HG02973 (cell line): ENCODE results near the gene INPP5D.
A peak's percentile ranks its signal among the peaks of the same experiment; 100 is the strongest.
"Not testable (repeated sequence)": the region's sequence is repeated elsewhere in the genome, so short reads cannot be mapped to it uniquely, and the experiment has no call there.

ENCODE experiments used
- ATAC-seq: cut with Tn5 transposase; IDR thresholded peaks from one replicate; pipeline ENCODE4 v1.9.1; 2021; ENCODE audit warnings: moderate library complexity; ENCODE audit not compliant: unreplicated experiment

The INPP5D gene

GRCh38 chr2:233114421-233114861, 54.3 kb downstream of the INPP5D start:
- ATAC-seq = no peak

- no peak for ATAC-seq
Measured at GRCh38 chr2:233115121-233115520, 55.0 kb downstream of the INPP5D start.

DNA sequence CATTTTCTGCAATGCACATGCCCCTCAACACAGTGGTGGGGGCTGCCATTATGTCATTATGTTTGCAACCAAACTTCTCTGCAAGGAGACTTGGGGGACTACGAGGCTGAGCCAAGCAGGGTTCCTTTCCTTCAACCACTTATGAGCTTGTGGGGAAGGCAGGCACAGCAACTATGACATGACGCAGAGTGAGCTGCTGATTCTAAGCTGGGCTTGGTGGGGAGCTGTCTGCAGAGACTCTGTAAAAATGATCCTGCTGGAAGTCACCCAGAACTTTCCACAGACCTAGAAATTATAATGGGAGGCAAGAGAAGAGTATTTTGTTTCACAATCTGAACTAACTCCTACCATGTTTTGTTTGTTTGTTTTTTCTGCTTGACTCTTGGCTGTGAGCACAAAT, 55.6 kb downstream of the INPP5D start:
- no peak for ATAC-seq

DNA sequence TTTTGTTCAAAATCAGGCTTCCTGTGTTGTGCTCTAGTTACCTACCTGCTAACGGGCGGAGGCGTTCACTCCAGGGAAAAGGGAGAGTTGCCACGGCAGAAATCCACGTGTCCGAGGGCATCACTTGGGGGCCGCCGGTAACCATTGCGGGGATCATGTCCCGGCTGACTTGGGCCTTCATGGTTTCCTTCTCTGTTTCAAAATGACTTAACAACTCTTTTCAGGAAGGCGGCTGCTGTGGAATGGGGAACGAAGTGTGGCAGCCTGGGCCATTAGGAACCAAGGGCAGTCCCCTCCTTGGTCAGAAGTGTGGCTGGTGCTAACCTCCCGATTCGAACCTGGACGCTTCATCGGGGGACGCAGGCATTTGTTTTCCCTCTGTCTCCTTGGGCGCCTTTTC, 56.8 kb downstream of the INPP5D start:
- no peak for ATAC-seq

DNA sequence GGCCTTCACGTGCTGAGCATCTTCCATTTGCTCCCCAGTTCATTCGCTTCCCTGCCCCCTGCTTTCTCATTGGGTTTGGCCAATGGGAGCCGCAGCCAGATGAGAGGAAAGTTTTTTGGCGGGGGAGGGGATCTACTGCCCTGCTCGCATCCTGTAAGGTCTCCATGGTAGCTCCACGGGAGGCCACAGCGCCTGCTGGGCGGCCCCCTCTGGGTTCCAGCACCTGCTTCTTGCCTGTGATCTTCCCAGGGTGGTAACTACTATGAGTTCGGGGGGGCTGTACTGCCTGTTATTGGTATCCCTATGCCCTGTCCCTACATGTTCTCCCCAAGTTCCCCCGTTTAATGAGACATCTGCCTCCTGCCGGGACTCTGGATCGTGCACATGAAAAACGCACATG, 57.2 kb downstream of the INPP5D start:
- no peak for ATAC-seq

DNA sequence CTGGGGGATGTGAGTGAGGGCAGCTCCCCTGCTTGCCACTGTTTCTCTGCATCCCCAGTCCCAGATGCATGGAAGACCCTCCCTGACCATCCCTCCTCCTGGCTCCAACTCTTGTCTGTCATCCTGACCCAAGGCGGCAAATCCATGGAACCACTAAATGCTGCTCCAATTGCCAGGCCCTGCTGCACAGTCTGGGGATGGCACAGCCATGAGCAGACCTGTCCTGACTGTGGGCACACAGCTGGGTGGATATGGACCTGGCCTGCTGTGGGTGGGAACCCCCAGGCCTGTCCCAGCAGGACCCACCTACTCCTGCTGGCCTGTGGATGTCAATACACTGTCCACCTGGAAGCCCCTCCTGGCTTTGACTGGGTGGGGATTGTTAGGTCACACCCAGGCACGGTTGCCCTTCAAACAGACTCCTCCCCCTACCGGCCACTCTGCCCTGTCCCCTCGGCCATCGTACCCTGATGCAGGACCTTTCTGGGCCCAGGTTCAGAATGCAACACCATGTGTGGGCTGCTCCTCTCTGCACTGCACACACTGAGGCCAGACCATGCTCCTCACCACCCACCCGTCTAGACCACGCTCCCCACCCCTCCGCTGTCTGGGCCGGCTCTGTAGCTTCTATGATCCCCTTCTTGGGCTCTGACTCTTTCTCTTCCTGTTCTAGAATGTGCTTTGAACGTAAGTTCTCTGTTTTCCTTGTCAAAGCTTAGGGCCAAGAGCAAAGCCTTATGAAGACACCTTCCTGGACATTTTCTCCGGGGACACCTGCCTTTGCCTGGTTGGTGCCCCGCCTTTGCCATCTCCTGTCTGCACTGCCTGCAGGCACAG, 57.9 kb downstream of the INPP5D start:
- no peak for ATAC-seq

DNA sequence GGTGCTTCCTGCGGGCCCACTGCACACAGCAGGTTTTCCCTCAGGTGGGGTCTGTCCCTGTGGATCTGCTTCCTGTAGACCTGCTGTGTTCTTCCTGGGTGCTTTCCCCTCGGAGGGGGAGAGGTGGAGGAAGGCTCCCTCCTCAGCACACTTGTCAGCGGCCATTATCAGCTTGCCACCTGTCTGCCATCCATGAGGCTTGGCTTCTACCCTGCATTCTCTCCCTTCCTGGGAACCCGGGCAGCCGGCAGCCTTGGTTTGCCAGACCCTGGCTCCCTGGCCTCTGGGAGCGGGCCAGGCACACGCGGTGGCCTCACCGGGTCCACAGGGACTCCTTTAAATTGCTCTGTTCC, 58.5 kb downstream of the INPP5D start:
- ATAC-seq = no peak

- no peak for ATAC-seq
Measured at GRCh38 chr2:233119123-233119522, 59.0 kb downstream of the INPP5D start.

GRCh38 chr2:233119806-233120205, 59.7 kb downstream of the INPP5D start:
- no peak for ATAC-seq

- no peak for ATAC-seq
Measured at GRCh38 chr2:233120459-233120858, 60.3 kb downstream of the INPP5D start.

GRCh38 chr2:233121856-233122255, 61.7 kb downstream of the INPP5D start:
- ATAC-seq = no peak

GRCh38 chr2:233122541-233122940, 62.4 kb downstream of the INPP5D start:
- ATAC-seq = no peak

- ATAC-seq = not testable (repeated sequence)
Measured at GRCh38 chr2:233123576-233123975, 63.4 kb downstream of the INPP5D start.

GRCh38 chr2:233124421-233125080, 64.4 kb downstream of the INPP5D start:
- peak; percentile 68 for ATAC-seq

GRCh38 chr2:233125455-233126065, 65.4 kb downstream of the INPP5D start:
- no peak for ATAC-seq

DNA sequence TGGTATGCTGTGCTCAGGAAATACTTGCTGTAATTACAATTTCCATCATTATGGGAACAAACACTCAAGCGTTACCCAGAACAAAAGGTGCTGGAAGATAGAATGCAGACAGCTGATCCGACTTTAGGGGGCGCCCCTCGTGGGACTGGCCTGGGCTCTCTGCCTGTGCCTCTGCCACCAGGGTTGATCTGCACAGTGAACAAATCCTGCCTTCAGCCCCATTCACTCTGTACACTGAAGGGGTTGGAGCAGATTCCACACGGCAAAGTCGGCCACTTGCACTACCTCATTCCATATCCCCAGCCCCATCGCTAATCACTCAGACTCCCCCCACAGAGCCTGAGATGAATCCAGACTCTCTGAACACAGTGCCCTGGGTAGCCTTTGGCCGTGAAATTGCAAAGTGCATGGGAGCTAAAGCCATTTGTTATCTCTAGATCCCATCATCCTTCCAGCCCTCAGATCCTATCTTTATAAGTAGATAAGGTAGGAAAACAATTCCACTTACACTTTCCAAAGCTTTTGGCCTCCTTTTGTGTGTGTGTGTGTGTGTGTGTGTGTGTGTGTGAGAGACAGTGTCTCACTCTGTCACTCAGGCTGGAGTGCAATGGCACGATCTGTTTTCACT, 69.3 kb downstream of the INPP5D start:
- no peak for ATAC-seq

DNA sequence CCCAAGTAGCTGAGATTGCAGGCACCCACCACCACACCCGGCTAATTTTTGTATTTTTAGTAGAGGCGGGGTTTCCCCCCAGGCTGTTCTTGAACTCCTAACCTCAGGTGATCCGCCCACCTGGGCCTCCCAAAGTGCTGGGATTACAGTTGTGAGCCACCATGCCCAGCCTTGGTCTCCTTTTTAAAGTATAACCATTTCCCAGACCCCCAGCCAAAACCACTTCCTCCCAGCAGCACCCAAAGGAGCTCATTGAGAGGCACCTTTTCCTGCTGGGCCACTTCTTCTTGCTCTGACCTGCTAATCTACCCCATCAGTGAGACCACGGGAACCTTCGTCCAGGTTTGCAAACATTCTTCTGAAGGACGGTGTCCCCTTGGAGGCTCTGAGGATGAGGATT, 69.9 kb downstream of the INPP5D start:
- ATAC-seq = no peak

DNA sequence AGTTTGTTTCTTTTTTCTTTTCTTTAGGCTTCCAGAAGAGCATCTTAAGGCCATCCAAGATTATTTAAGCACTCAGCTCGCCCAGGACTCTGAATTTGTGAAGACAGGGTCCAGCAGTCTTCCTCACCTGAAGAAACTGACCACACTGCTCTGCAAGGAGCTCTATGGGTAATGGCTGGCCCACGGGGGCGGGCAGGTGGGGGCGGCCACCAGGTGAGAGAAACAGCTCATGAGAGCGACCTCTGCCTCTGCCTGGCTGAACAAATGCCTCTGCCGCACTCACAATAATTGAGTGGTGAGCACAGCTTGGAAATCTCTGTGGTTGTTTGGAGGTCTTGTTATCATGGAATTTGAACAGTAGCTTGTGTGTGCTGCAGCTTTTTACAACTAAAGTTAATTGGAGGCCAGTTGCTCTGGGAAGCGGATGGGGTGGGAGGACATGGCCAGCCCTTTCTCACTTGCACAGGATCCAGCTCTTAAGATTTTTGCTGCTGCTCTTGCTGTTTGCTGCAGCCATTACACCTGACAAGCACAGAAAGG, 70.4 kb downstream of the INPP5D start:
- no peak for ATAC-seq

GRCh38 chr2:233131936-233132720, 72.0 kb downstream of the INPP5D start:
- ATAC-seq = no peak

DNA sequence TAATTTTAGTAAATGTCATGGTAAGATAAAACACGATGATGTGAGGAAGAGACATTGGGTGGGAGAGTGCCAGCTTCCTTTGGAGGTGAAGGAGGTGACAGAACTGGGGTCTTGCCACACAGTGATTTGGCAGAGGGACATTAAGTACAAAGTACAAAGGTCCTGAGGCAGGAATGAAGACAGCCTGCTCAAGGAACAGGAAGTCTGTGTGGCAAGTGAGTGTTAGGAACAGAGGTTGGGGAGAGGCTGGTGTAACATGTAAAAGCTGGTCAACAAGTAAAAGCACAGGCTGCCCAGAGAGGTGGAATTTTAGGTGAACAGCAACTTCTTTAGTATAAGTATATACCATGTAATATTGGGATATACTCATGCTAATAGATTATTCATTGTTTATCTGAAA, 73.1 kb downstream of the INPP5D start:
- no peak for ATAC-seq

DNA sequence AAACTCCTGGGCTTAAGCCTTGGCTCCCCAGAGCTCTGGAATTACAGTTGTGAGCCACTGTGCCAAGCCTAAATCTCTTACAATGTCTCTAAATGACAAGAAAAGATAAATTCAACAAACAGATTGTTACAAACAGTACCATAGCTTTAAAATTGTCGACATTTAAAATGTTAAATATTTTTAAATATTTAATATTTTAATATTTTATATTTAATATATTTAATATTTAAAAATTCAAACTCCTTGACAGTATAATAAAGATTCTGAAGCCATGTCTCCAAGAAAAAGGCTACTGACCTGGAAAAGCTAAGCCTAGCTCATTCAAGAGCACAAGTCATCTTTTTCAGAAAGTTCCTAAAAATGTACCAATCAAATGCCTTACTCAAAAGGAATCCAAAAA, 75.3 kb downstream of the INPP5D start:
- ATAC-seq = no peak
